Measurements from ENCODE around the gene POLD1.
"Not testable (repeated sequence)": the region's sequence is repeated elsewhere in the genome, so short reads cannot be mapped to it uniquely, and the experiment has no call there.

The POLD1 gene

GRCh38 chr19:50390952-50391351 lies 6.8 kb downstream of the POLD1 start:
- DNase-seq (ENCODE audit: low spot score) = not testable (repeated sequence)

- no peak for DNase-seq (ENCODE audit: low spot score)
Measured at GRCh38 chr19:50392759-50393158, 8.6 kb downstream of the POLD1 start.

DNA sequence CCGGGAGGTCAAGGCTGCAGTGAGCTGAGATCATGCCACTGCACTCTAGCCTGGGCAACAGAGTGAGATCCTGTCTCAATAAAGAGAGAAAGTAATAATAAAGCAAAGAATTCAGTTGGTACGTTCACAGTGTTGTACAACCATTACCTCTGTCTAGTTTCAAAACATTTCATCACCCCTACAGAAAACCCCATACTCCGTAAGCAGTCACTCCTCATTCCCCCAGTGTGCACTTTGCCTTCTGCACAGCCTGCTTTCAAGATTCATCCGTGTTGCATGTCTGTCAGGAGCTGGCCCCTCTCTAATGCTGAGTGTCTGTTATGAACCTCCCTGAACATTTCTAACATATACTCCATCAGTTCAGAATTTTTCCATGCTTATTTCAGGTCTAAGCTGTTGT lies 9.4 kb downstream of the POLD1 start:
- DNase-seq (ENCODE audit: low spot score) = no peak

DNA sequence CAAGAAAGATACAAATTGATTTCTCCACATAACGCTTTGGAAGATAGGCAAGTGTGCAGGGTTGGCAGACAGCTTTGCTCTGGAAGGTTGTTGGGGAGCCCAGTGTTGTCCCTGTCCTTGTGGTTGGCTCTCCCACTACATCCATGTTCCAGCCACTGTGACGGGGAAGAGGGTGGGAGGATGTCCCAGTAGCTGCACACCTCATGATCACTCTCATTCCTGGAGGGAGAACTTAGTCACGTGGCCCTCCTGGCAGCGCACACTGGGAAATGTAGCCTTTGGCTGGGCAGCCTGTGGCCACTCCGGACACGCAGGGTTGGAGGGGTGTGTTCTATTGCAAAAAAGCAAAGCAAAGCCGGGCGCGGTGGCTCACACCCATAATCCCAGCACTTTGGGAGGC lies 9.9 kb downstream of the POLD1 start:
- DNase-seq (ENCODE audit: low spot score) = no peak

DNA sequence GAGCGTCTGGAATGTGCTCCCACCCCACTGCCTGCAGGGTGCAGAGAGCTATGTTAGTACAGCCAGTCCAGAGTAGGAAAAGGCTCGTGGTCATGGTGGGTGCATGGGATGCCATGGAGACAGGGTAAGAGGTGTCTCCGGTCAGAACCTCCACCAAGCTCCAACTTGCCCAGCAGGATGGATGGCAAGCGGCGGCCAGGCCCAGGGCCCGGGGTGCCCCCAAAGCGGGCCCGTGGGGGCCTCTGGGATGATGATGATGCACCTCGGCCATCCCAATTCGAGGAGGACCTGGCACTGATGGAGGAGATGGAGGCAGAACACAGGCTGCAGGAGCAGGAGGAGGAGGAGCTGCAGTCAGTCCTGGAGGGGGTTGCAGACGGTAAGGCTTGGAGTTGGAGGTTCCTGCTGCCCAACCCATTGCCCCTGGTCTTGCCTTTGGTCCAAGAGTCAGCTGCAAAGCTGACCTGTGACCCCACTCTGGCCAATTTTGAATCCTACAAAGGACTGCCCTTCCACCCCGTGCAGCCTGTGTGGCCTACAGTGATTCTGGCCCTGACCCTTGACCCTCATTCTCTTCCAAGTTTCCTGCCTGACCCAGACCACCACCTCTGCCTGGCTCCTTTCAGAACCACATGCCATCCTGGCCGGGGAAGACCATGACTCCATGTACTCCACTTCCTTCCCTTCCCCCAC lies 14.7 kb downstream of the POLD1 start:
- no peak for DNase-seq (ENCODE audit: low spot score)

DNA sequence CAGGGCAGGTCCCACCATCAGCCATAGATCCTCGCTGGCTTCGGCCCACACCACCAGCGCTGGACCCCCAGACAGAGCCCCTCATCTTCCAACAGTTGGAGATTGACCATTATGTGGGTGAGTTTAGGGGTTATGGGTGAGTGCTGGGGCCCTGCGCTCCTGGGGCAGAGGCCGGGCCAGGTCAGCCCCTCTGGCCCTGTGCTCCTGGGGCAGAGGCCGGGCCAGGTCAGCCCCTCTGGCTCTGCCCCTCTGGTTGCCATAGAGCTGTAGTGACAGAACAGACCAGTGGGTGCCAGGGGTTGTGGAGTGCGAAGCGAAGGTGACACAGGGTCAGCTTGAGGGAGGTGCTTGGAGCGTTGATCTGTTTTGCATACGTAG lies 15.2 kb downstream of the POLD1 start:
- no peak for DNase-seq (ENCODE audit: low spot score)

DNA sequence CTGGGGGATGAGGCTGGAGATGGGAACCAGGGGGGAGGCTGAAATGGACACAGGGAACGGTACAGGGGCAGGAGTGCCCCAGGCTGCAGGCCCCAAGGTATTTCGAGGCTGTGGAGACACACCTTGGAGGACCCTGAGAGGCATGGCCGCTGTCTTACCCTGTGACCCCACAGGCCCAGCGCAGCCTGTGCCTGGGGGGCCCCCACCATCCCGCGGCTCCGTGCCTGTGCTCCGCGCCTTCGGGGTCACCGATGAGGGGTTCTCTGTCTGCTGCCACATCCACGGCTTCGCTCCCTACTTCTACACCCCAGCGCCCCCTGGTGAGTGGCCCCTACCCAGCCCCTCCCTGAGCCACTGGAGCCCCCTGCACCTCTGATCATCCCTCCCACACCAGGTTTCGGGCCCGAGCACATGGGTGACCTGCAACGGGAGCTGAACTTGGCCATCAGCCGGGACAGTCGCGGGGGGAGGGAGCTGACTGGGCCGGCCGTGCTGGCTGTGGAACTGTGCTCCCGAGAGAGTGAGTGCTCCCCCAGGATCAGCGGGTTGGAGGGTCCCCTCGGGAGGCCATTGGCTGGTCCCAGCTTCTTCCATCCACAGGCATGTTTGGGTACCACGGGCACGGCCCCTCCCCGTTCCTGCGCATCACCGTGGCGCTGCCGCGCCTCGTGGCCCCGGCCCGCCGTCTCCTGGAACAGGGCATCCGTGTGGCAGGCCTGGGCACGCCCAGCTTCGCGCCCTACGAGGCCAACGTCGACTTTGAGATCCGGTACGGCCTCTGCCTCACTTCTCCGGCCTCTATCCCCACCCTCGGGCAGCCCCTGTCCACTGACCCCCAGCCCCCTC lies 17.7 kb downstream of the POLD1 start:
- DNase-seq (ENCODE audit: low spot score) = no peak

DNA sequence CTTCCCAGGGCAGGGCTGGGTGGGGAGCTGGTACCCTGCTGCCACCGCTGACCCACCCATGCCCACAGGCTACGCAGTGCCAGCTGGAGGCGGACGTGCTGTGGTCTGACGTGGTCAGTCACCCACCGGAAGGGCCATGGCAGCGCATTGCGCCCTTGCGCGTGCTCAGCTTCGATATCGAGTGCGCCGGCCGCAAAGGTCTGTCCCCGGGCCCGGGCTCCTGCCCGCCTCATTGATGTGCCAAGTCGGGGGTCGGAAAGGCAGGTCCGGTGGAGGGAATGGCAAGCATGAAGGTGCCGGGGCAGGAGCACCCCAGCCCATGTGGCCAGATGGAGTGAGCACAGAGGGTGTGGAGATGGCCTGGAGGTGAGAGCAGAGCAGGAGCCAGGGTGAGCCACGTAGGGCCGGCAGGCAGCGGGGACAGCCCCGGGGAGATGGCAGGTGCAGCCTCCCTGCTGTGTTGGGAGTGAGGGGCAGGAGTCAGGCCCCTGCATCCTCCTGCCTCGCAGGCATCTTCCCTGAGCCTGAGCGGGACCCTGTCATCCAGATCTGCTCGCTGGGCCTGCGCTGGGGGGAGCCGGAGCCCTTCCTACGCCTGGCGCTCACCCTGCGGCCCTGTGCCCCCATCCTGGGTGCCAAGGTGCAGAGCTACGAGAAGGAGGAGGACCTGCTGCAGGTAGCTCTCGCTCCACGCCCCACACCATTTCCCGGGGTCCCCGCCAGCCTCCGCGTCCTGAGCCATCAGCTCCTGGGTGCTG lies 18.6 kb downstream of the POLD1 start:
- no peak for DNase-seq (ENCODE audit: low spot score)

DNA sequence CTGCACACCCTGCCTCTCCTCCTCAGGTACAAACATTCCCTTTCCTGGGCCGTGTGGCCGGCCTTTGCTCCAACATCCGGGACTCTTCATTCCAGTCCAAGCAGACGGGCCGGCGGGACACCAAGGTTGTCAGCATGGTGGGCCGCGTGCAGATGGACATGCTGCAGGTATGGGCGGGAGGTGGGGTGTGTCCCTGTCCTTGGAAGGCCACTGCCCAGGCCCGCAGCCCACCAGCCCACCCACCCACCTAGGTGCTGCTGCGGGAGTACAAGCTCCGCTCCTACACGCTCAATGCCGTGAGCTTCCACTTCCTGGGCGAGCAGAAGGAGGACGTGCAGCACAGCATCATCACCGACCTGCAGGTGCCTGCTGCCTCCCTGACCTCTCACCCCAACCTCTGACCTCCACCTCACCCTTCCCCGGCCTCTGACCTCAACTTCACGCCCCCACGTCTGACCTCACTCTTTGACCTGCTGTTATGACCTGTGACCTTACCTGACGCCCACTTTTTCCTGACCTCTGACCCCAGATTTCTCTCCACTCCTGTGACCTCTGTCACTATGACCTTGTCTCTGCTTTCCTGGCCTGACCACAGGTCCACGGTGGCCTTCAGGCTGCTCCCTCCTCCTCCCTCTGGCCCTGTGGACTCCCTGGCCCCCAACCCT lies 22.1 kb downstream of the POLD1 start:
- DNase-seq (ENCODE audit: low spot score) = no peak

- no peak for DNase-seq (ENCODE audit: low spot score)
Measured at GRCh38 chr19:50406829-50407228, 22.7 kb downstream of the POLD1 start.

GRCh38 chr19:50409347-50409746 lies 25.2 kb downstream of the POLD1 start:
- no peak for DNase-seq (ENCODE audit: low spot score)

DNA sequence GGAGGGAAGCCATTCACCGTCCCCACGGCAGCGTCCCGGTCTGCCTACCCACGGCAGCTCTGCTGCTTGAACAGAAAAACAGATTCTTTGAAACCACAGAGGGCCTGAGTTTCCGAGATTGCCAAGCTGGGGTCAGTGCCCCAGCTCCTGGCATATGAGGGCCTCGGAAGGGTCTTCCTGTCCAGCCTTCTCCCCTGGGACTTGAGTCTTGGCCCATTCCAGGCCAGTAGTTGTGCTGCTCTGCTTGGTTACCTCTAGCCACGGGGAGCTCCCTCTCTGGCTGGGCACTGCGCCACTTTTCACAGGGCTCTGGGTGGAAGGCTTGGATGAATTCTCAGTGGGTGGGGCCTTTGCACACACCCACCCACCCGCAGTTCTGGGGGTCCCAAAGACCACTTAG lies 26.0 kb downstream of the POLD1 start:
- no peak for DNase-seq (ENCODE audit: low spot score)

DNA sequence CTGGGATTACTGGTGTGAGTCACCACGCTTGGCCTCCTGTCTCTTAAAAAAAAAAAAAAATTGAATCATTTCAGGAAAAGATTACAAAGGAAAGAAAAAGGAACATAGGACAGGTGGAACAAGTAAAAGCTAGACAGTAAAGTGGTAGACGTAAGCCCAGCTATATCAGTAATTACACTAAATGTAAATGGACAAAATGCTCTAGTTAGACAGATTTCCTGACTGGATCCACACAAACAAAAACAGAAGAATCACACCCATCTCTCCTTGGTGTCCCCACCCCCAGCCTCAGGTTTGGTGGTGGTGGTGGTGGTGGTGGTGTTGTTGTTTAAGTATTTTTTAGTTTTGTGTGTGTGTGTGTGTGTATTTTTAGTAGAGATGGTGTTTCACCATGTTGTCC lies 28.3 kb downstream of the POLD1 start:
- no peak for DNase-seq (ENCODE audit: low spot score)

DNA sequence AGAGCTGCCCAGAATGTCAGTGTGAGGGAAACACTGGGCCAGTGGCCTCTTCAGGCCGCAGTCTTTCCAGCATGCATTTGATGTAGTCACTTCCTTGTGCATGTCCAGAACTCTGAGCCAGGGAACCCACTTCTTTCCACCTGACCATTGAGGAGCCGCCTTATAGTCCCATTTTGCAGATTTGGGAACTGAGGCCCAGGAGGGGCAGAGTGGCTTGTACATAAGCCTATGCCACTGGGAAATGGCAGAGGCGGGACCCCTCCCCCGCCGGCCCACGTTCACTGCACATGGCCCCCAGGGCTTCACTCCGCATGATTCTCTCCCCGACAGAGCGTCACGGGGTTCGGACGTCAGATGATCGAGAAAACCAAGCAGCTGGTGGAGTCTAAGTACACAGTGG lies 28.9 kb downstream of the POLD1 start:
- no peak for DNase-seq (ENCODE audit: low spot score)

DNA sequence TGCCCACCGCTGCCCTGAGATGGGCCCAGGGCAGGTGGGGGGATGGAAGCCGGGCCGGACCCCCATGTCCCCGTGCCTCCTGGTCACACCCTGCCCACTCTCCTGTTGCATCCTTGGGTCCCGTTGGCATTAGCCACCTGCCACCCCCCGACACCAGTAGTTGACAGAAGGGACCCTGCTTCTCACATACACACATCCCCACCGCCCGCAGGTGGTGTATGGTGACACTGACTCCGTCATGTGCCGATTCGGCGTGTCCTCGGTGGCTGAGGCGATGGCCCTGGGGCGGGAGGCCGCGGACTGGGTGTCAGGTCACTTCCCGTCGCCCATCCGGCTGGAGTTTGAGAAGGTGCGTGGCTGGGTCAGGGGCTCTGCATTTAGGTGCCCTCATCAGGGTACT lies 29.4 kb downstream of the POLD1 start:
- no peak for DNase-seq (ENCODE audit: low spot score)

- DNase-seq (ENCODE audit: low spot score) = peak; percentile 47
Measured at GRCh38 chr19:50414864-50415660, 30.9 kb downstream of the POLD1 start.

DNA sequence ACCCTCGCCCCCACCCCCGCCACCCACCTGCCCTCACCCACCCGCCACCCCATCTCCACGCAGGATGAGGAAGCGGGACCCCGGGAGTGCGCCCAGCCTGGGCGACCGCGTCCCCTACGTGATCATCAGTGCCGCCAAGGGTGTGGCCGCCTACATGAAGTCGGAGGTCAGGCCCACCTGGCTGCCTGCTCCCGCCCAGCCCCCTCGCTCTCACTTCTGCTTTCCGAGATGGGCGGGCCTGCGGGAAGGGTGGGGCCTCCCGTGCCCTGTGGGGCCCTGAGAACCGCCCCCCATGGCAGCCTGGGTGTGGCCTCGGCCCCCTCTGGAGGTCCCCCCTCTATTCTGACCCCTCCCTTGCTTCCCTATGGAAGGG lies 31.5 kb downstream of the POLD1 start:
- no peak for DNase-seq (ENCODE audit: low spot score)

- no peak for DNase-seq (ENCODE audit: low spot score)
Measured at GRCh38 chr19:50416034-50416977, 32.2 kb downstream of the POLD1 start.

DNA sequence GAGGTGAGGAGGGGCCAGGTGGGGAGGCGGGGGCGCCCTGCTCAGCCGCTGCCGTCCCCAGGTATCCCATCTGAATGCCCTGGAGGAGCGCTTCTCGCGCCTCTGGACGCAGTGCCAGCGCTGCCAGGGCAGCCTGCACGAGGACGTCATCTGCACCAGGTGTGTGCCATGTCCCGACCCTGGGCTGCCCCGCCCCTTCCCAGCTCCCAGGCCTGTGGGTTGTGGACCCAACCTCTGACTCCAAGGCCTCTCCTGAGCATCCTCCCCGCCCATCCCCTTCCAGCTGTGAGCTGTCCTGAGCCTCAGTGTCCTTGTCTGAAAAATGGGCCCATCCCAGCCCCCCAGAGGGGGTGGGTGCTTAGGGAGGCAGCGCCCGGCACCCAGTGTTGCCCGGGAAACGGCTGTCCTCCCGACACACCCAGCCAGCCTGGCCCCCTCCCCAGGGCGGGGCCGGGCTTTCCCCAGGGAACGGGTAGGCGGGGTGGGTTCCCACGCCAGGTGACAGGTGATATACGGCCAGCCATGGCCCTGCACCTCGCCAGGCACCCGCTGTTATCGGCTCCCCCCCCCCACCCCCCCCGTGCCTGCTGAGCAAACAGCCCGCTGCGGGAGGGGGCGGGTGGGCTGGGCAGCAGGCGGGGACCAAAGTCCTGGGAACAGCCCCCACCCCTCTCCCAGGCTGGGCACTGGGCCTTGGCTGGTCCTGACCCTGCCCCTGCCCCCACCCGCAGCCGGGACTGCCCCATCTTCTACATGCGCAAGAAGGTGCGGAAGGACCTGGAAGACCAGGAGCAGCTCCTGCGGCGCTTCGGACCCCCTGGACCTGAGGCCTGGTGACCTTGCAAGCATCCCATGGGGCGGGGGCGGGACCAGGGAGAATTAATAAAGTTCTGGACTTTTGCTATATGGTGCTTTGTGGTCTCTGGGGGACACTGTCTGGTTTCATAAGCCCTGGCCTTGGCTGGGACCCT lies 33.2 kb downstream of the POLD1 start:
- DNase-seq (ENCODE audit: low spot score) = no peak

All from kidney capillary endothelial cell (primary cell).